SK-N-SH treated with all-trans-retinoic acid at 6 μM for 48 hours (cell line): ENCODE data around the gene INAVA.
A peak's percentile ranks its signal among the peaks of the same experiment; 100 is the strongest.

Experiments
- CREB5 ChIP-seq: fragments of 250-450 bp; sonication (Bioruptor Pico); IDR thresholded peaks from 2 replicates; pipeline ENCODE4 v1.5.1; 2020; ENCODE audit warnings: low read depth, mild to moderate bottlenecking, moderate library complexity
- CSDC2 ChIP-seq: fragments of 250-450 bp; sonication (Bioruptor Pico); IDR thresholded peaks from 2 replicates; pipeline ENCODE4 v1.5.0; 2020; ENCODE audit warnings: mild to moderate bottlenecking, moderate library complexity
- ISL1 ChIP-seq: fragments of 250-450 bp; sonication (Bioruptor Pico); IDR thresholded peaks from 2 replicates; pipeline ENCODE4 v2.1.2; 2022; ENCODE audit warnings: mild to moderate bottlenecking, moderate library complexity
- RARB ChIP-seq: fragments of 250-450 bp; sonication (Bioruptor Pico); IDR thresholded peaks from 2 replicates; pipeline ENCODE4 v1.8.0; 2021; ENCODE audit warnings: mild to moderate bottlenecking, moderate library complexity
- SNAI2 ChIP-seq: fragments of 250-450 bp; sonication (Bioruptor Pico); IDR thresholded peaks from 2 replicates; pipeline ENCODE4 v1.5.0; 2020; ENCODE audit warnings: mild to moderate bottlenecking, moderate library complexity
- TCF4 ChIP-seq: fragments of 250-450 bp; sonication (Bioruptor Pico); IDR thresholded peaks from 2 replicates; pipeline ENCODE4 v1.8.0; 2021; ENCODE audit warnings: mild to moderate bottlenecking, moderate library complexity, borderline replicate concordance
- TOX ChIP-seq: fragments of 250-450 bp; sonication (Bioruptor Pico); IDR thresholded peaks from 2 replicates; pipeline ENCODE4 v1.8.0; 2021; ENCODE audit warnings: mild to moderate bottlenecking, moderate library complexity, borderline replicate concordance
- TSHZ2 ChIP-seq: fragments of 250-450 bp; sonication (Bioruptor Pico); IDR thresholded peaks from 2 replicates; pipeline ENCODE4 v1.5.0; 2020; ENCODE audit warnings: mild to moderate bottlenecking, moderate library complexity
- ZC3H10 ChIP-seq: fragments of 250-450 bp; sonication (Bioruptor Pico); IDR thresholded peaks from 2 replicates; pipeline ENCODE4 v1.5.1; 2021; ENCODE audit warnings: mild to moderate bottlenecking, moderate library complexity
- ZFP3 ChIP-seq: fragments of 250-450 bp; sonication (Bioruptor Pico); IDR thresholded peaks from 2 replicates; pipeline ENCODE4 v1.5.0; 2020; ENCODE audit warnings: mild to moderate bottlenecking, moderate library complexity
- ZNF70 ChIP-seq: fragments of 450-650 bp; formaldehyde crosslinking; IDR thresholded peaks from 2 replicates; pipeline ENCODE4 v1.5.0; 2020; ENCODE audit warnings: mild to moderate bottlenecking, moderate library complexity
- TF ChIP-seq, protein P1 (sequence below): fragments of 250-450 bp; sonication (Bioruptor Pico); IDR thresholded peaks from 2 replicates; pipeline ENCODE4 v1.5.1; 2021; ENCODE audit warnings: mild to moderate bottlenecking, moderate library complexity
- TF ChIP-seq, protein P2 (sequence below): fragments of 250-450 bp; sonication (Bioruptor Pico); IDR thresholded peaks from 2 replicates; pipeline ENCODE4 v1.8.0; 2020; ENCODE audit warnings: mild to moderate bottlenecking, moderate library complexity, borderline replicate concordance
- TF ChIP-seq, protein P3 (sequence below): fragments of 250-450 bp; sonication (Bioruptor Pico); IDR thresholded peaks from 2 replicates; pipeline ENCODE4 v1.8.0; 2021; ENCODE audit warnings: low read depth, mild to moderate bottlenecking, moderate library complexity, borderline replicate concordance

DNA sequence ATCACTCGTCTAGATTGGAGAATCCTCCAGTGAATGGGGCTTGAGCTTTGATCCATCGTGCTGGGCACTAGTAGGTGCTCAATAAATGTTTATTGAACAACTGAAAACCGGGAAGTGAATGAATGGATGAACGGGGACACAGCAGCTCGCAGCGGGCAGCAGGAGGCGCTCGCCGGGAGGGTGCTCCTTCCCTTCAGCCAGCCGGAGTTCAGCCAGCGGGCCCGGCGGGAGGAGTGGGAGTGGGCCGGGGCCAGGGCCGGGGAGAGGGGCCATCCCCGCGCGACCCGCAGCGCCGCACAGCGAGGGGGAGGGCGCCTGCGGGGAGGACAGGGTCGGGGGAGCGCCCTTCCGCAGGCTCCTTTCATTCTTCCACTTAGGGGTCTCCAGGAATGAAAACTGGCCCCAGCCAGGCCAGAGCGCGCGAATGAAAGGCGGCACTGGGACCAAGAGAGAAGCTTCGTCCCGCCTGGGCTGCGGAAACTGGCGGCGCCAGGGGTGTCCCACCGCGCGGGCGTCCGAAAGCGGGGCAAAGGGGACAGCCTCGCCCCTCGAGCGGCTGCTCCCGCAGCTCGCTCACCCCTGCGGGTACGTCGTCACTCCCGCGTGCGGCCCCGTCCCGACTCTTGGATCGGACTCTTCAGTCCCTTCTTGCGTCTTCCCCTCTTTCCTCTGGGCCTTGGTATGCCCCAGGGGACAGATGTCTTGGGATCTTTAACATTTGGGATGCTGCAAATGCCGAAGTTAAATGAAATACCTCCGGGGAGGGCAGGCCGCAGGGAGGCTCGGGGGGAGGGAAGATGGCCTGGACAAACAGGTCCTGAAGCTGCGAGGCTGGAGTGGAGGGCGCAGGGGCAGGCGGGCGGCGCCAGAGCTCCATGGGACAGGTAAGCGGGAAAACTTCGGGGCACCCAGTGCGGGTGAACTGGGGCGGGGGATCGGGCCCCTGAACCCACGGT lies 3.6 kb upstream of the INAVA start:
- no peak for TF ChIP-seq ZC3H10 (CRISPR knock-in tag)
- TF ChIP-seq CSDC2 (CRISPR knock-in tag): no peak
- TF ChIP-seq, protein P1, sequence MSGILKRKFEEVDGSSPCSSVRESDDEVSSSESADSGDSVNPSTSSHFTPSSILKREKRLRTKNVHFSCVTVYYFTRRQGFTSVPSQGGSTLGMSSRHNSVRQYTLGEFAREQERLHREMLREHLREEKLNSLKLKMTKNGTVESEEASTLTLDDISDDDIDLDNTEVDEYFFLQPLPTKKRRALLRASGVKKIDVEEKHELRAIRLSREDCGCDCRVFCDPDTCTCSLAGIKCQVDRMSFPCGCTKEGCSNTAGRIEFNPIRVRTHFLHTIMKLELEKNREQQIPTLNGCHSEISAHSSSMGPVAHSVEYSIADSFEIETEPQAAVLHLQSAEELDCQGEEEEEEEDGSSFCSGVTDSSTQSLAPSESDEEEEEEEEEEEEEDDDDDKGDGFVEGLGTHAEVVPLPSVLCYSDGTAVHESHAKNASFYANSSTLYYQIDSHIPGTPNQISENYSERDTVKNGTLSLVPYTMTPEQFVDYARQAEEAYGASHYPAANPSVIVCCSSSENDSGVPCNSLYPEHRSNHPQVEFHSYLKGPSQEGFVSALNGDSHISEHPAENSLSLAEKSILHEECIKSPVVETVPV: no peak
- no peak for TF ChIP-seq SNAI2
- no peak for TF ChIP-seq CREB5 (CRISPR knock-in tag)
- TF ChIP-seq TOX (CRISPR knock-in tag): no peak
- TF ChIP-seq ZFP3 (CRISPR knock-in tag): 0 out of 2 replicates have a peak, but pooled peaks have one; percentile 40
- TF ChIP-seq ISL1 (CRISPR knock-in tag): no peak
- no peak for TF ChIP-seq ZNF70
- no peak for TF ChIP-seq RARB (CRISPR knock-in tag)
- no peak for TF ChIP-seq TSHZ2 (CRISPR knock-in tag)
- TF ChIP-seq, protein P2, sequence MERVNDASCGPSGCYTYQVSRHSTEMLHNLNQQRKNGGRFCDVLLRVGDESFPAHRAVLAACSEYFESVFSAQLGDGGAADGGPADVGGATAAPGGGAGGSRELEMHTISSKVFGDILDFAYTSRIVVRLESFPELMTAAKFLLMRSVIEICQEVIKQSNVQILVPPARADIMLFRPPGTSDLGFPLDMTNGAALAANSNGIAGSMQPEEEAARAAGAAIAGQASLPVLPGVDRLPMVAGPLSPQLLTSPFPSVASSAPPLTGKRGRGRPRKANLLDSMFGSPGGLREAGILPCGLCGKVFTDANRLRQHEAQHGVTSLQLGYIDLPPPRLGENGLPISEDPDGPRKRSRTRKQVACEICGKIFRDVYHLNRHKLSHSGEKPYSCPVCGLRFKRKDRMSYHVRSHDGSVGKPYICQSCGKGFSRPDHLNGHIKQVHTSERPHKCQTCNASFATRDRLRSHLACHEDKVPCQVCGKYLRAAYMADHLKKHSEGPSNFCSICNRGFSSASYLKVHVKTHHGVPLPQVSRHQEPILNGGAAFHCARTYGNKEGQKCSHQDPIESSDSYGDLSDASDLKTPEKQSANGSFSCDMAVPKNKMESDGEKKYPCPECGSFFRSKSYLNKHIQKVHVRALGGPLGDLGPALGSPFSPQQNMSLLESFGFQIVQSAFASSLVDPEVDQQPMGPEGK: no peak
- no peak for TF ChIP-seq TCF4
- TF ChIP-seq, protein P3, sequence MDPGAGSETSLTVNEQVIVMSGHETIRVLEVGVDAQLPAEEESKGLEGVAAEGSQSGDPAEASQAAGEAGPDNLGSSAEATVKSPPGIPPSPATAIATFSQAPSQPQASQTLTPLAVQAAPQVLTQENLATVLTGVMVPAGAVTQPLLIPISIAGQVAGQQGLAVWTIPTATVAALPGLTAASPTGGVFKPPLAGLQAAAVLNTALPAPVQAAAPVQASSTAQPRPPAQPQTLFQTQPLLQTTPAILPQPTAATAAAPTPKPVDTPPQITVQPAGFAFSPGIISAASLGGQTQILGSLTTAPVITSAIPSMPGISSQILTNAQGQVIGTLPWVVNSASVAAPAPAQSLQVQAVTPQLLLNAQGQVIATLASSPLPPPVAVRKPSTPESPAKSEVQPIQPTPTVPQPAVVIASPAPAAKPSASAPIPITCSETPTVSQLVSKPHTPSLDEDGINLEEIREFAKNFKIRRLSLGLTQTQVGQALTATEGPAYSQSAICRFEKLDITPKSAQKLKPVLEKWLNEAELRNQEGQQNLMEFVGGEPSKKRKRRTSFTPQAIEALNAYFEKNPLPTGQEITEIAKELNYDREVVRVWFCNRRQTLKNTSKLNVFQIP (CRISPR knock-in tag): 0 out of 2 replicates have a peak, but pooled peaks have one; percentile 13
